GM11168 (cell line): ENCODE data around the gene NRN1L.
"Not testable (repeated sequence)": the region's sequence is repeated elsewhere in the genome, so short reads cannot be mapped to it uniquely, and the experiment has no call there.

ENCODE experiments used
- in situ Hi-C: fragments of 300-500 bp; cut with MboI; formaldehyde crosslinking; loops from one replicate; pipeline ENCODE4 v1.12.0; 2022; ENCODE audit warnings: low sequenced_read_pairs; ENCODE audit not compliant: unreplicated experiment

The NRN1L gene

DNA sequence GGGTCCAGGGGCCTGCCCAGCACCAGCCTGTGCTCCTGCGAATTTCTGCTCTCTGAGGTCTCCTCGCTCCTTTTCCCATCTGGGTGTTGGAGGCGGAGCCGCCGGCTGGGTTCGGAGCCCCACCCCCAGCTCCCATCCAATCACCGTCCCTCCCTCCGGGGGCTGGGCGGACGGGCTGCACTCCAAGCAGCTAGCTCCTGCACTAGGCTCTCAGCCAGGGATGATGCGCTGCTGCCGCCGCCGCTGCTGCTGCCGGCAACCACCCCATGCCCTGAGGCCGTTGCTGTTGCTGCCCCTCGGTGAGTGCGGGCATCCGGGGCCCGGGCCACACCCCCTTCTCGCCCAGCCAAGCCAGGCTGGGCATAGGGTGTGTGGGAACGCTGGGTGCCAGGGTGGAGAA is at the start of gene NRN1L:
Gene NRN1L, plus strand, starts transcription at position 202 of the 400 bp plus-strand sequence. Its CDS starts 19 bp downstream, at position 221.
- in situ Hi-C loops, result no loop called here

DNA sequence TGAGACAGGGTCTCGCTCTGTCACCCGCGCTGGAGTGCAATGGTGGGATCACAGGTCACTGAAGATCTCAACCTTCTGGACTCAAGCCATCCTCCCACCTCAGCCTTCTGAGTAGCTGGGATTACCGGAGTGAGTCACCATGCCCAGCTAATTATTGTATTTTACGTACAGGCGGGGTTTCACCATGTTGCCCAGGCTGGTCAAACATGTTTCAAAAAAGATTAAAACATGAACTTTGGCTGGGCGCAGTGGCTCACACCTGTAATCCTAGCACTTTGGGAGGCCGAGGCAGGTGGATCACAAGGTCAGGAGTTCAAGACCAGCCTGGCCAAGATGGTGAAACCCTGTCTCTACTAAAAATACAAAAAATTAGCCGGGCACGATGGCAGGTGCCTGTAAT is 47.5 kb upstream of the NRN1L start:
- in situ Hi-C loops, result not testable (repeated sequence)

DNA sequence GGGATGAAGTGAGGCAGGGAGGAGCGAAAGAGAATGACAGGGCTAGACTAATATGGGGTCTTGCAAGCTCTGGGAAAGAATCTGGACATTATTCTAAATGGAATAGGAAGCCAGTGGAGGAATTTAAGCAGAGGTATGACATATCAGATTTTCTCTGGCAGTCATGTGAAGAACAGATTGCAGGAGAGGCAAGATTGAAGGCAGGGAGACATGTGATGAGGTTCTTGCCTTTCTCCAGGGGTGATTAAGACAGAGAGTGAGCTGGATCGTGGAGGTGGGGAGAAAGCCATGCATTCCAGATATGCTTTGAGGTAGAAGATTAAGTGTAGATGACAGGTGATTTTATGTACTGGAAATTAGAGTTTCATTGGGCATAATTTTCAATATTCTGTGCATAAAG is 46.9 kb upstream of the NRN1L start:
- in situ Hi-C loops, result no loop called here

DNA sequence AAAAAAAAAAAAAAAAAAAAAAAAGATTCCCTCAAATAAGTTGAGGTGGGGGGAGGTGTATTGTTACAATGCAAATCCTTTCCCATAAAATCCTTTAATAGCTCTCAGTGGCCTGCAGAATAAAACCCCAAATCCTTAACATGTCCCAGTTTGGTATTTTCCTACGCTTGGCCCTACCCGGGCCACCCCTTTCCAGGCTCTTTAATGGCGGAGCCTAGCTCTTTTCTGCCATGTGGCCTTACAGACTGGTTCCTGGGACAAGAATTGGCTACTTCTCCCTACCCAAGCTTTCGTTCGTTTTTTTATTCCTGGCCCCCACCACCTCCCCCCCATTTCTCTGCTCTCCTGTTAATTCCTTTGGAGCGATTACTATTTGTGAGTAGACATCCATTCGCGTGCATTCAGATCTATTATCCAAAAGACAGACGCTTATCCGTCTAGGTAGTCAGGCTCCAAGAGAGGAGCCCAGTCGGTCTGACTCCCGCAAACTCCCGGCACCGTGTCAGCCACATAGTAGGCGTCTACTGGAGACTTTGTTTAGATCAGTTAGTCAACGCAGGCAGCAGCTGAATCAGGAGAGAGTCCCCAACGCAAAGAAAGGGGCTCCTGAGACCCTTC is 43.4 kb upstream of the NRN1L start:
- in situ Hi-C loops, result no loop called here

DNA sequence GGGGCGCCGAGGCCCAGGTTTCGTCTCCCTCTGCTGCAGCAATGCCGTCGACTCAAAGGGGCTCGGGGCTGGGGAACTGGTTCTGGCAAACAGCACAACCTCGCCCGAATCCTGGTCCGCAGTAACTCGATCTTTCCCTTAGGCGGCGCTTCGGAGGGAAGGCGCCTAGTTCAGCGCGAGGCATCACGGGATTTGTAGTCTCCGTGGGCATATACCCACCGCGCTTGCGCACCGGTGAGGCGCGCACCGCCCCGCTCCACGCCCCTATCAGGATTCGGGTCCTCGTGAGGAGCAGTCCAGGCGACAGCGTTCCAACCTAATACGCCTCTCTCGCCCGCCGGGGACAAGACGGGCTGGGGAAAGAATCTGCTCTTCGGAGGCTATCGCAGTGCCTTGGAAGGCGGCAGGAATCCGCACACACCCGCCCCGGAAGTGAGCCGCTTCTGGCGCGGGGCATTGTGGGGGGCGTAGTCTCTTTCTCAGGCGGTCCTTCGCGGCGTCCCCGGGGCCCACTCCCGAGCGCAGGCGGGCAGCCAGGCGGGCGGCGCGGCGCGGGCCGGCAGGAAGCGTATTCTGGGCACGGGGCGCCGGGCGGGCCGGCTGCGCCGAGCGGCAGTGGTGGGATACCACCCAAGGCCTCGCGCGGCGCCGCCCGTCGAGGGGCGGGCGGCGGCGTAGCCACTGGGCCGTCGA is 42.7 kb upstream of the NRN1L start, which contains the start of gene THAP11:
Gene THAP11, plus strand, starts transcription at position 505 of the 693 bp plus-strand sequence. CDS start 235 bp downstream, outside the sequence.
- in situ Hi-C loops, result no loop called here

DNA sequence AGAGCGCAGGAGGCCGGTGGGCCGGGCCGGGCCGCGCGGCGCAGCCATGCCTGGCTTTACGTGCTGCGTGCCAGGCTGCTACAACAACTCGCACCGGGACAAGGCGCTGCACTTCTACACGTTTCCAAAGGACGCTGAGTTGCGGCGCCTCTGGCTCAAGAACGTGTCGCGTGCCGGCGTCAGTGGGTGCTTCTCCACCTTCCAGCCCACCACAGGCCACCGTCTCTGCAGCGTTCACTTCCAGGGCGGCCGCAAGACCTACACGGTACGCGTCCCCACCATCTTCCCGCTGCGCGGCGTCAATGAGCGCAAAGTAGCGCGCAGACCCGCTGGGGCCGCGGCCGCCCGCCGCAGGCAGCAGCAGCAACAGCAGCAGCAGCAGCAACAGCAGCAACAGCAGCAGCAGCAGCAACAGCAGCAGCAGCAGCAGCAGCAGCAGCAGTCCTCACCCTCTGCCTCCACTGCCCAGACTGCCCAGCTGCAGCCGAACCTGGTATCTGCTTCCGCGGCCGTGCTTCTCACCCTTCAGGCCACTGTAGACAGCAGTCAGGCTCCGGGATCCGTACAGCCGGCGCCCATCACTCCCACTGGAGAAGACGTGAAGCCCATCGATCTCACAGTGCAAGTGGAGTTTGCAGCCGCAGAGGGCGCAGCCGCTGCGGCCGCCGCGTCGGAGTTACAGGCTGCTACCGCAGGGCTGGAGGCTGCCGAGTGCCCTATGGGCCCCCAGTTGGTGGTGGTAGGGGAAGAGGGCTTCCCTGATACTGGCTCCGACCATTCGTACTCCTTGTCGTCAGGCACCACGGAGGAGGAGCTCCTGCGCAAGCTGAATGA is 42.0 kb upstream of the NRN1L start:
- in situ Hi-C loops, result no loop called here

DNA sequence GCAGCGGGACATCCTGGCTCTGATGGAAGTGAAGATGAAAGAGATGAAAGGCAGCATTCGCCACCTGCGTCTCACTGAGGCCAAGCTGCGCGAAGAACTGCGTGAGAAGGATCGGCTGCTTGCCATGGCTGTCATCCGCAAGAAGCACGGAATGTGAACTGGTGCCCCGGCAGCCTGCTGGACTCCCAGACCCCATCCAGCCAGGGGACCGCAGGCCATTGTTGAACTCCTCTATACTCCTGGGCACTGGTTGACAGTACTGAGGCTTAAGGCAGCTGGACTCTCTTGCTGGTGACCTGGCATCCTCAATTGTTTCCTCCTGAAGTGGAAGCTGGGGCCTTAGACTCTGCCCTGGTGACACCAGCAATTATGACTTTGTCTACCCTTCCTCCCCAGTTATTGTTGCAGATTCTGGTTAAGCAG is 41.3 kb upstream of the NRN1L start:
- in situ Hi-C loops, result no loop called here

DNA sequence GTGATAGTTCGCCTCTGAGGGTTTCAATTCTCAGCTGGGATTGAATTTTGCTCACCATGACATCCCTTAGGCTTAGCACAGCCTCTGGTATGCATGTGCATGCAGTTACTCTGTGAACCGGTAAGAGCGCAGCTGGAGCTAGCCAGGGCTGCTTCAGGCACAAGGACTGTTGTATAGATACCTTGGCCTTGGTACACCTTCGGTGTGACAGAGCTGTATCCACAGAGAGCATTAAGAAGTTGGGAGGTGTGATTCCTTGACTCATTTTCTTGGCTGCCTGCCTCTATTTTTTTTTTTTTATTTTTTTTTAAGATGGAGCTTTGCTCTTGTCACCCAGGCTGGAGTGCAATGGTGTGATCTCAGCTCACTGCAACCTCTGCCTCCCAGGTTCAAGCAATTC is 40.2 kb upstream of the NRN1L start:
- in situ Hi-C loops, result no loop called here

DNA sequence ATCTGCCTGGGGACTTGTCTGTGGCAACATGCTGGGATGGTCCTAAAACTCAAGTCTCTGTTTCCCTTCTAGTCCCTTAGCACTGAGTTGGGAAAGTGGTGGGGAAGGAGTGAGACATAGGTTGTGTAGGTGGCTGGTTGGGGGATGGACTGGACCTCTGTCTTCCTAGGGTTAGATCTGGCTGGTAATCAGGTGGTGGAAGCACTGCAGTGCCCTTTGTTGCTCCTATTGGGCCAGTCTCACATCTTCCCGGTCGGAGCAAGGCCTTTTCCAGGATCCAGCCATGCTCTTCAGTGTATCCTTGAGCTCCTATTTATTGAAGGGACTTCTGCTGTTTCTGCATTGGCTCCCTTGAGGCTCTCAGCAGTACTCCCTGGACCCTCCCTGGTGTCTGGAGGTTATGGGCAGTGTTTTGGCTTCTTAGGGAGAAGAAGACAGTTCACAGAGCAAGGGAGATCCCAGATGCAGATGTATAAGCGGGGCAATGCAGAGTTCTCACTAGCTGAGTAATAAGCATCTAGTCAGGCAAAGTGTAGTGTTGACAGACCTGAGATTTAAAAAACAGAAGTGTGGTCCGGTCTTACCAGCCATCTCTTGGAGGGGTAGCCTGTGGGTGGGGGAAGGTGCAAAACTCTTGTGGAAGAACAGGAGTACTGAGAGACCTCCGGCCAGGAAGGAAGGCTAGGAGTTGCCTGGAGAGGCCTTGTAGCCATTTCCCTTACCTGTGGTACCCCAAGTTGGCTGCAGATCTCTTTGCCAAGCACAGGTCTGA is 39.2 kb upstream of the NRN1L start:
- in situ Hi-C loops, result no loop called here

DNA sequence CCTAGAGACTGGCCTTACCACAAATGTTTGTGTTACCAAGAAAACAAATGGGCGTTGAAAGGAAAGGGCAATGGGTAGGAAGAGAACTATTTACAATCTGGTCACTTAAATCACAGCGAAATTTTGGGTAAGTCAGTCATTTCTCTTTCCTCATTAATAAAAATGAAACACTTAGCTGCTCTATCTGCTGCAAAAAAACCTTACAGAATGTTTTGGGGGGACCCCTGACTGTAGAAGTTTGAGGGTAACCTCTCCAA is 38.7 kb upstream of the NRN1L start:
- in situ Hi-C loops, result no loop called here

DNA sequence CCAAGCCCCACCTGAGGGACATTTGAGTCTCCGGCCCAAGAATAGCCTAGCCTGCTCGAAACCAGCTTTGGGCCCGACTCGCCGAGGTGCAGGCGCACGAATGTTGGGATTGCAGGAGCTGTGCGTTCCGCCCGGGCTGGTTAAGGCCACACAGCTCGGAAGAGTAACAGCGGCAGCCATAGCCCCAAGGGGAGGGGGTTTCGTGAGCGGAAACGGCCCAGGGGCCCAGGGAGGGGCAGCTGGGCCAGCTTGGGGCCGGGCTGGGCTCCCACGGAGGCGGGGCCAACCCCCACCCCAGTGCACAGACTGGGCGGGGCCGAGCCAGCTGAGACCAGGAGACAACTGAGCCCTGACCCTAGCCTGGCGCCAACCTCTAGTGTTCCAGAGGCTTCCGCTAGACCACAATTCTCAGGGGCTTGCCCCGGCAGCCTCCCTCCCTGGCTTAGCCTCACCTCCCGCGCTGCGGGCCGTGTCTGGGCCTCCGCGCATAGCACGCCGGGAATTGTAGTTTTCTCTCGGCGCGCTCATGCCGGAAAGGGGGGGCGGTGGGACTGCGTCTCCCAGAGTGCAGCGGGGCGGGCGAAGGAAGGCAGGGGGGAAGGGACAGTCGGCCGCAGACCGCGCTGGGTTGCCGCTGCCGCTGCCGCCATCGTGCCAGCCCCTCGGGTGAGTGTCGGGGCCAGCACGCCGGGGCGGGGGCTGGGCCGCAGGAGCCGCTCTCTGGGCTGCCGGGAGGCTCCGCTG is 38.2 kb upstream of the NRN1L start, which contains the start of gene NUTF2:
Gene NUTF2, plus strand, starts transcription at position 614 of the 744 bp plus-strand sequence. CDS start 18,198 bp downstream, outside the sequence.
- in situ Hi-C loops, result no loop called here

DNA sequence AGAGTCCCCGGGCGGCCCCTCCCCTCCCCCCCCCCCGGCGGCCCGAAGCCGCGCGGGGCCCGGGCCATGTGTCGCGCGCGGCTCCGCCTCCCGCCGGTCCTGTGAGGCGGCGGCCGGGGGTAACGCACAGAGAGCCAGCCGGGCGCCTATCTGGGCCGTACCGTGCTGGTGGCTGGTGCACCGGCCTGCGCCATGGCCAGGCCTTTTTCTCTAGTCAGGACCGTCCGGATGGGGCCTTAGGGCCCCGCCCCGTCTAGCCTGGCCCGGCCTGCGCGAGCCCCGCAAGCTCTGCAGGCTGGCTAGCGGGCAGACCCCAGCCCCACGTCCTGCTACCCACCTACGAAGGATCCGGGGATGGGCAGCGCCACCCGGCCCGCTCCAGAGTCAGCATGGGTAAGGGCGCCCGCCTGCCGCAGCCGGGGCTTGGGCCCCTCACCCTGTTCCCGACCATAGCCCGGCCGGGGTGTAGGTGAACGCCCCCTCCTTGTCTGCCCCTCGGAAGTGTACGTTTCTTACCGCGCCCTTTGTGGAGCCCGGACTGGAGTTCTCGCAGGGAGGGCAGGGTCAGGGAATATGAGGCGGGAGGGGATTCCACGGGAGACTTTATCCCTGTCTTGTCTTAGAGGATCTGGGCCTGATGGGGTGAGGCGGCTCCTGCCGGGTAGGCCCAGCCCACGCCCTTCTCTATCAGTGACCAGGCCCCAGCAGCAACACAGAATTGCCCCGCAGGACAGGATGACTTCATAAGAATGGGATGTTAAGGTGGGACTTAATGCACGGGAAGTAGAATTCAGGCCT is 37.4 kb upstream of the NRN1L start, which contains the start of gene CENPT:
Gene CENPT, minus strand, starts transcription at position 630 of the 798 bp plus-strand sequence. CDS start 13,834 bp downstream, outside the sequence.
- in situ Hi-C loops, result no loop called here

DNA sequence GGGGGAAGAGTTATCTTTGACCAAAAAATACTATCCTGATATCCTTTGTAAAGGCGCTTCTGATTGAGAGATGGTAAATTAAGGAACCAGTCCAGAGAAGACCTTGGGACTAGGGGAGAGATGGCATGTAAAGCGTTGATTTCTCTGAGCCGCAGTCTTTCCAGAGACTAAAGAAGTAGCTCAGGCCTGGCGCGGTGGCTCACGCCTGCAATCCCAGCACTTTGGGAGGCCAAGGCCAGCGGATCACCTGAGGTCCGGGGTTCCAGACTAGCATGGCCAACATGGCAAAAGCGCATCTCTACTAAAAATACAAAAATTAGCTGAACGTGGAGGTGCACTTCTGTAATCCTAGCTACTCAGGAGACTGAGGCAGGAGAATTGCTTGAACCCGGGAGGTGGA is 36.6 kb upstream of the NRN1L start:
- in situ Hi-C loops, result no loop called here

DNA sequence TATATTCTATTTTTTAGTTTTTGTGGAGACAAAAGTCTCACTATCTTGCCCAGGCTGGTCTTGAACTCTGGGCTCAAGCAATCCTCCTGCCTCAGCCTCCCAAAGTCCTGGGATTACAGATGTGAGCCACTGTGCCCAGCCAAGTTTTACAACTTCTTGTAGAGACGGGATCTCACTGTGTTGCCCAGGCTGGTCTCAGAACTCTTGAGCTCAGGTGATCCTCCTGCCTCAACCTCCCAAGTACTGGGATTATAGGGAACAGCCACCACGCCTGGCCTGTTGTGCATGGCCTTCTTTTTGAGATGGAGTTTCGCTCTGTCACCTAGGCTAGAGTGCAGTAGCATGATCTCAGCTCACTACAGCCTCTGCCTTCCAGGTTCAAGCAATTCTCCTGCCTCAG is 31.0 kb upstream of the NRN1L start:
- in situ Hi-C loops, result no loop called here

DNA sequence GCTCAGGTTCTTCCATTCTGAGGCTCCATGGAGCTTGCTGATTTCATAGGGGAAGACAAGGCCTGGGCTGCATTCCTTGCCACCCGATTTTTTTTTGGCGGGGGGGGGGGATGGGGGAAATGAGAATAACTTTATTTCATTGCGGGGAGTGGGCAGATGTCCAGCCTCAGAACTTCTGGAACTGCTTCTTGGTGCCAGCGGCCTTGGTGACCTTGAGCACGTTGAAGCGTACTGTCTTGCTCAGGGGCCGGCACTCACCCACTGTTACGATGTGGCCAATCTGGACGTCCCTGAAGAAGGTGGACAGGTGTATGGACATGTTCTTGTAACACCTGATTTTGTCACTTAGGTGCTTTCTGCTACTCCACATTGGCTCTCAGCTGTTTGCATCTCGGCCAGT is 28.9 kb upstream of the NRN1L start:
- in situ Hi-C loops, result no loop called here

DNA sequence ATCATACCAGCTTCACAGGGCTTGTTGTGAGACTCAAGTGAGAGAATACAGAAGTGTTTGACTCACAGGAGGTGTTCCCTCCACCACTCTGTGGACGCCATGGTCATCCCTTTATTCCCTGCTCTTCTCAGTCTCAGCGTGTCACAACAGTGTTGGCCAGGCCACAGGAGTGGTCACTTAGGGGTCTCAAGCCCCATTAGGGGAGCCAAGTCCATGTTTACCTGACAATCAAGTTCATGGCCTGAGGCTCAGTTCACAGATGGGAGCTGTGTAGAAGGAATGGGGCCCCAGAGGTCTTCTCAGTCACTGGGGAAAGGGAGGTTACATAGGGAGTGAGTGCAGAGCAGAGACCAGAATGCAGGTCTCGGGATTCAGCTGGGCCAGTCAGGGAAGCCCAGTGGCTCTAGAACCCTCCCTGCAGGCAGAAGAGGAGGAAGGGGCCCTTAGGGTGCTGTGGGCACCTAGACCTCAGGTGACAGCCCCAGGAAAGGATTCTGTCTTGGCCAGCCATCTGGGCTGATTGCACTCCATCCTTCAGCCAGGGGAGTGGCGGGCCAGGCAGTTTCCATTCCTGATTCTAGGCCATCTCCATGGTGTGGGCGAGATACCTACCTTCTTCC is 27.6 kb upstream of the NRN1L start:
- in situ Hi-C loops, result no loop called here

DNA sequence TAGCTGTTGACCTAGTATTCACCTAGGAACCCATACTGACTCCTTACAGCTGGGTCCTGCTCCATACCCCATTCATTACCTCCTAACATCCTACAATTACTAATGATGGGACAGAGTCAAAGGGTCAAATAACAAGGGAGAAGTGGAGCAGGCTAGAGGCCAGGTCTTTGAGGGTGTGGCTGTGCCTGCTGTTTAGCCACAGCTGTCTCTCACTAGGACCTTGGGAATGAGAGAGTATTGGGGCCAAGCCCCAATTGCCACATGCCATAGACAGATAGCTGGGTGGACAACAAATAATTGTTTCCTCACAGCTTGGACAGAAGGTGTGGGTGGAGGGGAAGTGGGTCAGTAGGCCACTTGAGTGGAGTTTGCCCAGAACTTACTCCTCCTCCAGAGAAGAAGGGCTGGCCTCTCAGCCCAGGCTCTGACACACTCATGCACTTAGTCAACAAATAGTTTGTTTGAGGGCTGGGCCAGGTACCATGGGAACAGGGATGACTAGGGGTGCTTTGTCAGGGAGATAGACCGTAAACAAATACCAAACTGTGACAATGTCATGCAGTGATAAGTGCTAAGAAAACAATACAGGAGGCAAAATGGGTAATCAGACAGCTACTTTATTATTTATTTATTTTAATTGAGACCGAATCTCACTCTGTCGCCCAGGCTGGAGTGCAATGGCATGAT is 27.0 kb upstream of the NRN1L start:
- in situ Hi-C loops, result no loop called here

DNA sequence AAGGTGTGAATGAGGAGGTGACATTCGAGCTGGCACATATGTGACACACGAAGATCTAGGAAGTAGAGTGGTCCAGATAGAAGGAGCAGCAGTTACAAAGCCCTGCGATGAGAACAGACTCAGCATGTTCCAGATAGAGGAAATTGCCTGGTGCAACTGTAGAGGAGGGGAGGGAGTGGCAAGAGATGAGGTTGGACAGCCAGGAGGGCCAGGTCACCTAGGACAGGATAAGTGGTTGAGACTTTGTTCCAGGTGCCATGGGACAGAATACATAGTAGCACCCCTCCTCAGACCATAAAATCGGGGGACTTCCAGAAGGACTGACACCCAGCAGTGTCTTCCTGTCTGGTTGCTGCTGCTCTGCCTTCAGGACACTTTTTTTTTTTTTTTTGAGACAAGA is 26.2 kb upstream of the NRN1L start:
- in situ Hi-C loops, result no loop called here
